ENCODE results near the gene DNAJC3.

DNA sequence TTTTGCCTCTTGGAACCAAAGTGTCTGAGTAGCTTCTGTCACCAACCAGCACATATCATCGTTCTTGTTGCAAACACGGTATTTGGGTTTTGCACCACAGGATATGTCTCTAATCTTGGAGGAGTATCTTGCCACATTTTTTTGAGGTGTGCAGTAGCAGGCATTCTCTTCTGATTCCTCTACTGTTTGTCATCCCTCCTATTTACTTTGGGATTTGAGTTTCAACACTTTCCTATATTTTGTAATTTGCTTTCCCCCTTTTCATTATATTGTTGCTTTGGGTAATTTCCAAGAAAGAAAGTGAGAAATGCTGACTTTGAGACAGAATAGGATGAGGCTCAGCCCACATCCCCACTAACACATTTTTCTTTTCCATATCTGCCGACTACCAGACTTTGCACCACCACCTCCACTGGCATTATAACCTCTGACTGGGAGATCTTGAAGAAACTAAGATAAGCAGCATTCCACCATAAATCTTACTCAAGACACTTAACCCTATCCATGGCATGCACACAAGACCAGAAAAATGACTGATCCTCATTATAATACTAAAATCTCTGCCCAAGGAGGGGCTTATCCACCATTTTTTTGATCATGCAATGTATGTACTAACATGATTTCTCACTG is 20.4 kb upstream of the DNAJC3 start:
- TF ChIP-seq MAFK (IDR thresholded peaks at IDR 0.05; ENCODE audit: low read length) (no peak), PHF8 (IDR thresholded peaks at IDR 0.05; ENCODE audit: borderline replicate concordance, low read length) (no peak), ZNF224 (CRISPR knock-in tag; IDR thresholded peaks at IDR 0.05) (no peak)

Measured in K562 (cell line).